MCF 10A (cell line): ENCODE results near the gene FRAS1. TPM values are rescaled to one million over a fixed set of nuclear protein-coding genes. Genes with fewer than 3 reads are reported as not detected.

Experiments
- BruUV-seq: library from RNA; stranded (reverse); fragments of 400-500 nt; replicated peaks from 2 replicates; lab custom pipeline; 2021; lab: Mats Ljungman, UMichigan
- CTCF ChIA-PET: fragments of 300-600 bp; sonication (Branson Sonifier 250); formaldehyde crosslinking; extraction: SDS; loops from one replicate; lab custom pipeline; 2021; ENCODE audit warnings: antibody characterized with exemption, inconsistent platforms; lab: Yijun Ruan, JAX
- POLR2A ChIA-PET: fragments of 300-600, 350-650 bp; sonication (Branson Sonifier 250); formaldehyde crosslinking; extraction: SDS; loops from one replicate; lab custom pipeline; 2020; ENCODE audit warnings: antibody characterized with exemption, inconsistent platforms; lab: Yijun Ruan, JAX
- DNase-seq: peaks from one replicate; pipeline ENCODE4 v3.0.0-alpha.2; 2018; ENCODE audit not compliant: unreplicated experiment
- H3K27ac Mint-ChIP-seq: one replicate; pipeline ENCODE4 v1.8.0; 2022; ENCODE audit warnings: mild to moderate bottlenecking, low read depth, mixed read lengths; ENCODE audit not compliant: unreplicated experiment
- H3K27me3 Mint-ChIP-seq: one replicate; pipeline ENCODE4 v1.8.0; 2022; ENCODE audit warnings: mixed read lengths; ENCODE audit not compliant: insufficient read depth, unreplicated experiment
- H3K36me3 Mint-ChIP-seq: one replicate; pipeline ENCODE4 v1.8.0; 2022; ENCODE audit warnings: mild to moderate bottlenecking, moderate library complexity, mixed read lengths; ENCODE audit not compliant: insufficient read depth, unreplicated experiment
- H3K4me1 Mint-ChIP-seq: one replicate; pipeline ENCODE4 v1.8.0; 2022; ENCODE audit warnings: mixed read lengths; ENCODE audit not compliant: insufficient read depth, unreplicated experiment
- H3K4me3 Mint-ChIP-seq: one replicate; pipeline ENCODE4 v1.8.0; 2022; ENCODE audit warnings: mild to moderate bottlenecking, moderate library complexity, mixed read lengths; ENCODE audit not compliant: unreplicated experiment
- H3K9me3 Mint-ChIP-seq: one replicate; pipeline ENCODE4 v1.8.0; 2022; ENCODE audit warnings: mixed read lengths; ENCODE audit not compliant: unreplicated experiment
- intact Hi-C: fragments of 100-400 bp; cut with micrococcal nuclease; formaldehyde crosslinking; loops from 2 replicates; pipeline ENCODE4 v1.14.1; 2022
- total RNA-seq: library from RNA; stranded (reverse); gene quantifications from 2 replicates; pipeline ENCODE4 v1.2.3, GENCODE V29; 2022
- TF ChIP-seq, protein P1 (sequence below): fragments of 200-600 bp; IDR thresholded peaks from one replicate; pipeline ENCODE4 v1.8.0; 2022; ENCODE audit warnings: antibody characterized with exemption, mild to moderate bottlenecking; ENCODE audit not compliant: unreplicated experiment

The FRAS1 gene
- total RNA-seq, 1 experiment from 2014 or later, result 2.0 TPM

DNA sequence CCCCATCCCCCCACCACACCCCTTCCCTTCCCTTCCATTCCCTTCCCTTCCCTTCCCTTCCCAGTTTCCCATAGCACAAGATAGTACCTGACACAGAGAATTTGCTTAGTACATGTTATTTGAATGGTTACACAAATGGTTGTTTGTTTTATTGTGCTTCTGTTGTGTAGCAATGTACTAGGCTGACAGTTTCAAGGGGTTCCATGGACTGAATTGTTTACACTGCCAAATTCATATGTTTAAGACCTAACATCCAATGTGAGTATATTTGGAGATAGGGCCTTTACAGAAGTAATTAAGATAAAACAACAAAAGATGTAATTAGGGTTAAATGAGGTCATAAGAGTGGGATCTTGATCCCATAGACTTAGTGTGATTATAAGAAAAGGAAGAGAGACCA lies 133.5 kb downstream of the FRAS1 start:
- intact Hi-C loops, result no loop called here
- no TSS peak for BruUV-seq
- TF ChIP-seq, protein P1, sequence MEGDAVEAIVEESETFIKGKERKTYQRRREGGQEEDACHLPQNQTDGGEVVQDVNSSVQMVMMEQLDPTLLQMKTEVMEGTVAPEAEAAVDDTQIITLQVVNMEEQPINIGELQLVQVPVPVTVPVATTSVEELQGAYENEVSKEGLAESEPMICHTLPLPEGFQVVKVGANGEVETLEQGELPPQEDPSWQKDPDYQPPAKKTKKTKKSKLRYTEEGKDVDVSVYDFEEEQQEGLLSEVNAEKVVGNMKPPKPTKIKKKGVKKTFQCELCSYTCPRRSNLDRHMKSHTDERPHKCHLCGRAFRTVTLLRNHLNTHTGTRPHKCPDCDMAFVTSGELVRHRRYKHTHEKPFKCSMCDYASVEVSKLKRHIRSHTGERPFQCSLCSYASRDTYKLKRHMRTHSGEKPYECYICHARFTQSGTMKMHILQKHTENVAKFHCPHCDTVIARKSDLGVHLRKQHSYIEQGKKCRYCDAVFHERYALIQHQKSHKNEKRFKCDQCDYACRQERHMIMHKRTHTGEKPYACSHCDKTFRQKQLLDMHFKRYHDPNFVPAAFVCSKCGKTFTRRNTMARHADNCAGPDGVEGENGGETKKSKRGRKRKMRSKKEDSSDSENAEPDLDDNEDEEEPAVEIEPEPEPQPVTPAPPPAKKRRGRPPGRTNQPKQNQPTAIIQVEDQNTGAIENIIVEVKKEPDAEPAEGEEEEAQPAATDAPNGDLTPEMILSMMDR, result no peak
- ChIA-PET POLR2A (no interaction called here), CTCF (no interaction called here)
- Mint-ChIP-seq H3K4me1 (peaks cover 4% of the 10 kb centered on the region), H3K27ac (no peak overlapping the region), H3K4me3 (no peak overlapping the region), H3K27me3 (no peaks in the 10 kb centered on the region), H3K9me3 (no peaks in the 10 kb centered on the region), H3K36me3 (no peaks in the 10 kb centered on the region)
- DNase-seq, result no peak

DNA sequence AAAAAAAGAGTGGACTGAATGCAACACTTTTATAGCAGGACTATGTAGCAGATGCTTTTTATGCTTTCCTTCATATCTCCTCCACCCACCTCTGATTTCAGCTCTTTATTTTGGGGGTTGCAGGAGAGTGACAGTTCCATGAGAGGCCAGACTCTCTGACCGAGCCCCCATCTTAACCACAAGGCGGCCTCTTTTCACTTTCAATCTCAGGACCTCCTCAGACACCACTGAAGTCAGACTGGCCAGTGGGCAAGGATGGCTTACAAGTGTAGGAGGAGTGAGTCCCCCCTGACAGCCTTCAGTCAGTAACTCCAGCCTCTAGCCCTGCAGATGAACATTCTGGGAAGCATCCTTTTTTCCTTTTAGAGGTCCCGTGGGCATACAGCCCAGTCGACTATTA lies 140.8 kb downstream of the FRAS1 start:
- intact Hi-C loops, result no loop called here
- POLR2A ChIA-PET, result interaction anchor here (0.6 kb wide), 1 partner anchor 10 kb away, joined by 3 read pairs; no protein-coding TSS in a partner anchor
- no peaks in the 10 kb centered on the region for H3K27me3 Mint-ChIP-seq
- H3K4me3 Mint-ChIP-seq, result no peak overlapping the region
- BruUV-seq, result no TSS peak
- no peak for DNase-seq
- no peak overlapping the region for H3K27ac Mint-ChIP-seq
- H3K4me1 Mint-ChIP-seq, result no peaks in the 10 kb centered on the region
- TF ChIP-seq, protein P1, result no peak
- CTCF ChIA-PET, result no interaction called here
- no peaks in the 10 kb centered on the region for H3K36me3 Mint-ChIP-seq
- H3K9me3 Mint-ChIP-seq, result no peaks in the 10 kb centered on the region

DNA sequence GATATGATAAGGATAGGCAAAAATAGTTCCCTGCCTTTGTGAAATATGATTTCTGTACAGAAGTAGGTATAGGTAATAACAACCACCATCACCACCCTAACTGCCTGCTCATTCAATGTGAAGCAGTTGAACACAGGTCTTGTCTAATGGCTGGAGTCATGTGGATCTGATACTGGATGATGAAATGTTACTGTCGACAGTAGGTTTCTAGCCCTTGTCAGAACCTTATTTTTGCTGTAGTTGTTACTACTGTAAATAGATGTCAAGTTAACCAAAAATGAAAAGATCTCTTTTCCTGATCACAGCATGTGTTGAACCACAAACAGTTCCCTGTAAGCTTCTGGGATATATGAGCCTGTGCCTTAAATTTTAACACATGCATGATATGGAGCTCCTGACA lies 142.9 kb downstream of the FRAS1 start:
- CTCF ChIA-PET, result interaction anchor here (0.7 kb wide), 1 partner anchor 65 kb away, joined by 5 read pairs; no protein-coding TSS in a partner anchor
- TF ChIP-seq, protein P1, result no peak
- DNase-seq, result no peak
- H3K27ac Mint-ChIP-seq, result no peak overlapping the region
- H3K9me3 Mint-ChIP-seq, result no peaks in the 10 kb centered on the region
- no peaks in the 10 kb centered on the region for H3K4me1 Mint-ChIP-seq
- no peaks in the 10 kb centered on the region for H3K27me3 Mint-ChIP-seq
- intact Hi-C loops, result no loop called here
- H3K36me3 Mint-ChIP-seq, result no peaks in the 10 kb centered on the region
- H3K4me3 Mint-ChIP-seq, result no peak overlapping the region
- POLR2A ChIA-PET, result interaction anchor here (0.6 kb wide), 1 partner anchor 610 kb away, joined by 4 read pairs; no protein-coding TSS in a partner anchor
- BruUV-seq, result no TSS peak

DNA sequence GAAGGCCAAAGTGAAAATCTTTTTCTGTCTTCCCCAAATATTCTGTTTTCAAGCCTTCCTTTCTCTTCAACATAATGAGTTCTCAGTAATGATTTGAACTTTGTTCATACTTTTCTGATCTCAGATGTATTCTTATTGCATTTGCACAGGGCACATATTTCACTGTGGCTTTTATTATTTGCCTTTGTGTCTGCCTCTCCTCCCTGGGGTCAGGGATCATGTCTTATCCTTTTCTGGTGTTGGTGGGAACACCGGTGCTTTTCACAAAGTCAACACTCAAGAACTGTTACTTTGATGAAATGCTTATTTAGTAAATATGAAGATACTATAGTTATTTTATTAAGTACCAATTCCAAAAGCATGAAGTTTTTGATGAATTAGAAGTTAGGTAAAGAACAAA lies 143.8 kb downstream of the FRAS1 start:
- no peaks in the 10 kb centered on the region for H3K9me3 Mint-ChIP-seq
- ChIA-PET CTCF (interaction anchor here (0.8 kb wide), 1 partner anchor 9 kb away, joined by 3 read pairs; no protein-coding TSS in a partner anchor), POLR2A (no interaction called here)
- DNase-seq, result no peak
- H3K4me3 Mint-ChIP-seq, result no peak overlapping the region
- BruUV-seq, result no TSS peak
- TF ChIP-seq, protein P1, result no peak
- intact Hi-C loops, result no loop called here
- H3K36me3 Mint-ChIP-seq, result no peaks in the 10 kb centered on the region
- no peaks in the 10 kb centered on the region for H3K27me3 Mint-ChIP-seq
- H3K27ac Mint-ChIP-seq, result no peak overlapping the region
- H3K4me1 Mint-ChIP-seq, result no peaks in the 10 kb centered on the region
